Muscle of arm (tissue), 12 donors: Measurements from ENCODE around the gene C1GALT1. TPM values are rescaled to one million over a fixed set of nuclear protein-coding genes. Genes with fewer than 3 reads are reported as not detected.

Source experiments
- DNase-seq: peaks from one replicate; pipeline ENCODE4 v3.0.0-alpha.2; 2013
- polyA plus RNA-seq, 12 donors: library from polyadenylated mRNA; unstranded; fragments of 120-200 nt; gene quantifications; one replicate each; pipeline ENCODE4 v1.2.1, GENCODE V29; 2013; ENCODE audit not compliant: insufficient read length in 12 of 12

Gene C1GALT1
- polyA plus RNA-seq, 12 donors, result 16.2 to 30.2 (median 21.8) TPM; not detected in 1

DNA sequence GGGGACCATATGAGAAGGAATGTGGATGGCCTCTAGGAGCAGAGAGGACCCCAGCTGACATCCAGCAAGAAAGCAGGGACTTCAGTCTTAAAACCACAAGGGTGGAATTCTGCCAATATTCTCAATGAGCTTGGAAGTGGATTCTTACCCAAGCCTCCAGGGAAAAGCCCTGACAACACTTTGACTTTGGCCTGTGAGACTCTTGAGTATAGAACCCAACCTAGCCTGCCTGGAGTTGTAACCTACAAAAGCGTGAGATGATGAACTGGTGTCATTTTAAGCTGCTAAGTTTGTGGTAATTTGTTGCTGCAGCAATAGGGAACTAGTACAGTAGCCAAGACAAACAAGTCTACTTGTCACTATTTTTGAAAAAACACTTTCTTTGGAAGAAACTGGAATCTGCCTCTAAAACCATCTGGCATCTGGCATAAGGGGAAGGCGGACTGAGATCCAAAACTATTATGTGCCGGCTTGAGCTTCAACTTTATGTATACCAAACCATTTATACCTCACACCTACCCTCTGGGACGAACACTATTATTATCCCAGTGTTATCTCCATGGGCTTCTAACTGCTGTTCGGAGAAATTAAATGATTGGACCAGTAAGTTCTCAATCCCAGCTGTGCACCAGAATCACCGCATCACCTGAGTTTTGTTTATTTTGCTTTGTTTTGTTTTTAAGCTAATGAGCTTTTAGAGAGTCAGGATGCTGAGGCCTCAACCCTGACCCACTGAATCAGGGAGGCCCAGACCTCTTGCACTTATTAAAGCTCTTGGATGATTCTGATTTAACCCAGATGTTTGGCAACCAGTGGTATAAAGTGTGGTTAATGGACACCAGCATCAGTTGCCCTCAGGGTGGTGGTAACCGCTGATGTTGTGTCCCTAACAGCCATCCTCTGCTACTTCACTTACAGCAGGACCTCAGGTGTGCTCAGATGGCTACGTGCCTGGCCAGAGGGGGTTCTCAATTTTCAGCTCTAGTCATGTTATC lies 83.0 kb downstream of the C1GALT1 start:
- no peak for DNase-seq

DNA sequence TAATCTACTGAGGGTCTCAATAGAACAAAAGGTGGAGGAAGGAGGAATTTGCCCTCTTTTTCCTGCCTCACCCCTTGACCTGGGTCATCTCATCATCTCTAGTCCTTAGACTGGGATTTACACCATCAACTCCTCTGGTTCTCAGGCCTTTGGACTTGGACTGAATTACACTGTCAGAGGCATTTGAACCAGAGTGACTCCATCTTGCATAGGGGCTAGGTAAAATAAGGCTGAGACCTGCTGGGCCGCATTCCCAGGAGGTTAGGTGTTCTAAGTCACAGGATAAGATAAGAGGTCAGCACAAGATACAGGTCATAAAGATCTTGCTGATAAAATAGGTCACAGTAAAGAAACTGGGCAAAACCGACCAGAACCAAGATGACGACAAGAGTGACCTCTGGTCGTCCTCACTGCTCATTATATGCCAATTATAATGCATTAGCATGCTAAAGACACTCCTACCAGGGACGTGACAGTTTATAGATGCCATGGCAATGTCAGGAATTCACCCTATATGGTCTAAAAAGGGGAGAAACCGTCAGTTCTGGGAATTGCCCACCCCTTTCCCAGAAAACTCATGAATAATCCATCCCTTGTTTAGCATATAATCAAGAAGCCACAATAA lies 84.0 kb downstream of the C1GALT1 start:
- no peak for DNase-seq

DNA sequence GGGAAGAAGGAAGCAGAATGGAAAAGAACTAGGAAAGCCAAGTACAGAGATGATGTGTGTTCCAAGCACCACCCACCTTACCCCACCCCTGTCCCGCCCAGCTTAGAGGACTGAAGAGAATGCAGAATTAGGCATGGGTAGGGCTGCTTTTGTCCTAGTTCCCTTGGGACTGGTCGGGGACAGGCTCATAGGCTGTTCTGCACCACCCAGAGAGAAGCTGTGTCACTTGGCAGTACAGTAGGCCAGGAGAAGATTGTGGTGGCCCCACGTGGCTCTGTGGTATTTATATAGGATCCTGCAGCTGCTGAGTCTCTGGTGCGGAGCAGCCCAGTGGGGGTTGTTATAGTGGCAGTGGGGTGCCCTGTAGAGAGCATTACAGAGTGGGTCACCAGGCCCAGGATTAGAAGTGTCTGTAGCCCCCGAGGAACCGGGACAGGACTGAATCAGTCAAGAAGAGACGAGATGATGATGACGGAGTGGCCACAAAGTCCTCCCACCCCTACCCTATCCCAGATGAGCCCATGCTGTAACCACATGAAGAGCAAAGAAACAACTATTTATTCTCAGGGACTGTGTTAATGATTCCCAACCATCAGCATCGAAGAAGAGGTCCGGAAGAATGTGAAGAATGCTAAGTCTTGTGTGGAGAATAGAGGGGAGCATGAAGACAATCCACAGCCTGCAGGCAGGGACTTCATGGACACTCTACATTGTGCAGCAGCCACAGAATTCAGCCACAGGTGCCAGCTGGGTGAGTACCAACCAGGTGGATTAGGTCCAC lies 88.9 kb downstream of the C1GALT1 start:
- DNase-seq, result no peak

DNA sequence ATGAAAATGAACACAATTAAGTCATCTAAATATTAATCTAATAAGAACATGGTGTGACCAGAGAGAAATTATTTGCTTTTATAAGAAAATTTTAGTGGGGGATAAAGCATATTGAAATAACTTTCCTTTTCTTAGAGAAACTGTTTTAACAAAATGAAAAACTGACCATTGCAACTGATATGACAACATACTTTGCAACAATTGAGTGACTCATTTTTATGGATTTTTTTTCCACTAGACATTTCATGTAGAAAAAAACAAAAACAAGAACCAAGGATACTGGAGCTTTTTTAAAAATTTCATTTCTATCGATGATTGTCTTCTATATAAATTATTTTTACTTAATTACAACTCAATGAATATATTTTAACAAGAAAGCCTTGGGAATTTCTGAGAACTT lies 90.0 kb downstream of the C1GALT1 start:
- no peak for DNase-seq

DNA sequence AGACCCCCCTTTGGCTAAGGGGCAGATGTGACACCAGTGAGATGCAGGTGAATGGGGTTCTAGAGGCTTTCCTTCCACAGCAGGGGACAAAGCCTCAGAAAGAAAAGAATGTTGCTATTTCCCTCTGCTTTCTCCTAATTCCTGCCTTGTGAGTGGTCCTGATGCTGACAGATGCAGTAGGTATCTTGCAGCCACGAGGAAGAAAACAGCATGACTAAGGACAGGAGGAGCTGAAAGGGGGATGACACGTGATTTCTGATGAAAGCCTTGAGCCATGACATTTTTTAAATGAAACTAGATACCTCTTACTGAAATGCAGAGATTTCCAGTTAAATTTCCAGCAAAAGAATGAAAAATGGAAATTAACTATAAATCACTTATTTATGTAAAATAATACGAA lies 92.4 kb downstream of the C1GALT1 start:
- DNase-seq, result no peak

DNA sequence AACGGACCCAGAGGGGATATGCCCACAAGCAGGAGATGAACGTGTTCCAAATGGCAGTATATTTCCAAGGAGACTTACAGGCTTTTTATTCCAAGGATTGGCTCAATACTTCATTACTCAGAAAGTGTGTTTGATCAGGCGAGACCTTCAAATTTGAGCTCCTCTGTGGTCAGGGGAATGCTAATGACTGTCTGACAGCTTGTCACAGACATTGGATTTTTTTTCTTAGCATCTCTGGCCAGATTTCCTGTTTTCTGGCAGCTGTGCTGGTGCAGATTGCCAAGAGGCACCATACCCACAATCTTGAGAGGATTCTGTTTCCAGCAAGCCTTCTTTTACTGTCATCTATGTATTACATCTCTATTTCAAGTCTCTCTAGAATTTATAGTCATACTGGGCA lies 93.8 kb downstream of the C1GALT1 start:
- no peak for DNase-seq

DNA sequence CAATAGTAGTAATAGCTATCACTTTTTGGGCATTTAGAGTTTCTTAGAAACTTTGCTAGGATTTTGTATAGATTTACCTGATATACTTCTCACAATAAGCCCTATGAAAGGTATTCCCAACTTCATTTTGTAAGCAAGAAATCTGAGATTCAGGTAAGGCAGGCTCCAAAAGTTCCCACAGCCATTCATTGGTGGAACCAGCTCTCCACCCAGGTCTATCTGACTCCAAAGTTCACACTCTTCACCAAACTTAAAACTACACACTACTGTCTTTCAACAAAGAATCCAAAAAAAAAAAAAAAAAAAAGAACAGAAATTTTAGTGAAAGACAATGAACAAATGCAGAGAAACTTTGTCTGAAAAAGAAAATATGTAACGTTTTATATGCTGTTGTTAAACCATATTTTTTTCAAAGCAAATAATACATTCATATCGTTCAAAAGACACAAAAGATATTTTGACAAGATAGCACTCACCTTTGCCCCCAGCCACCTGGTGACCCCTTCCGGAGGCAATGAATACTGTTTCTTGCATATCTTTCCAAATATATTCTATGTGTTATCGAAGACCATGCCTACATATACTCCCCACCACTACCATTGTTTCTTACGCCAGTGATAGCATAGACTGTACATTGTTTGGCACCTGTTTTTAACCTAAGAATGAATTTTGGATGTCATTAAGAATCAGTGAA lies 108.2 kb downstream of the C1GALT1 start:
- no peak for DNase-seq

DNA sequence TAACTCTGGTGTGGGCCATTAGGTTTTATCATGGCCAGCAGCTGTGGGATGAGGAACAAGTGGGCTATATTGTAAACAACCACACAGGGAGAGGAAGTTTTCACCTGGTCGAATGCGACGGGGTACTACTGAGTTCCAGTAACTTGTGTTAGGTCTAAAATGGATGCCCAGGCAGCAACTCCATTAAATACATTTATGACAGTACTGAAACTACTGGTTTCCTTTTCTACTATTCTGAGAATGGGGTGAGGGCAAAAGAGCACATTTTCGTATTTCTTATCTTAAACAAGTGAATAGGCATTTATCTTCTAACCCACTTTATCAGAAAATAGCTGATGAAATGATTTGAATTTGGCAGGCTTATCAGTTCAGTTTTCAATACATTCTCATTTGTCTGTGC lies 109.7 kb downstream of the C1GALT1 start:
- no peak for DNase-seq

DNA sequence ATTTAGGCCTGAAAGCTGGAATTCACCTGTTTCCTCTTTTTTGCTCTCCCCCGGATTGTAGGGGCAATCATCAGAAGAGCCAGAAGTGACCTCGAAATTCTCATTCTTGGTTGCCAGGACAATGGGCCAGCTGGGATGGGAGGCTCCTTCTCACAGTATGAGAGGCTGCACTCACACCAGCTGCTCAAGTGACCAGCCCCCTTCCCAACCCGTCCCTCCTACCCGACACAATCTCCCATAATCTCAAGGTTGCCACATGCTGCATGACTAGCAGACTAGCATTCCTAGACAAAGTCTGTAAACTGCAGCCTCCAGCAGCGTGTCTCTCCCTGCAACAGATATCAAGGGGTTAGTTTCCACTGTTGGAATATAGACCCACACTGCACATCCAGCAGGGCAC lies 110.3 kb downstream of the C1GALT1 start:
- no peak for DNase-seq

DNA sequence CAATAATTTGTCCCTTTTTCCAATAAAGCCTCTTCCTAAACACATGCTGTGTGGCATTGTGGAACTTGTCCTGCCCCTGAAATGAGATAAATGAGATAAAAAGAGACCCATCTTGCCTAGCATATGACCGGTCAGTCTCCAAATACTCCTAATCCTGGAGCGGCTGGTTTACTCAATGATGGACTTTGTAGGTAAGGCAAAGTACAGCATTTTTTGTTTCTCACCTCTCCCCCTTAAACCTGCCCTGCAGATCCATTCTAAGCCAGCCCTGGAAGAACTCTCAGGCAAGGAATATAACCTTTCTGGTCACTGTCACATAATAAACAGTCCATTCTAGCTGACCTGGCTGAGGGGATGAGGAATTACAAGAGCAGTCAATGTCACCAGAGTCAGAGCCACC lies 110.7 kb downstream of the C1GALT1 start:
- DNase-seq, result no peak

DNA sequence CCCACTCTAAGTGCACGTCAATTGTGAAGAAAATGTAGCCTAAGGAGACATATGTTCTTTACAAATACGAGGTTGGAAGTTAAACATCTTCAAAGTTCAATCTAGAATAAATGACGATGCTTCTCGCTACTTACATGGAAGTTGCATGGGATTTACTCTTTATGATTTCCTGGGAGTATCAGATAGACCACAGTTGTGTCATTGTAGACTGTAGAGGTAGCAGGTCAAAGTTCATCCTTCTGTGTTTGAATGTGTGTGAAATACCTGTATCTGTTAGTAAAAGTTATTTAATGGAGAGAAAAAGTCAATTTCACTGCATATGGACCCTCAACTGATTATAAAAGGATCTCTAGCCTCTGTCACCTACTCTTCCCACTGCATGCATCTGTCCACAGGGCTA lies 112.6 kb downstream of the C1GALT1 start:
- no peak for DNase-seq
